Measurements from ENCODE around the gene SAP30.

DNA sequence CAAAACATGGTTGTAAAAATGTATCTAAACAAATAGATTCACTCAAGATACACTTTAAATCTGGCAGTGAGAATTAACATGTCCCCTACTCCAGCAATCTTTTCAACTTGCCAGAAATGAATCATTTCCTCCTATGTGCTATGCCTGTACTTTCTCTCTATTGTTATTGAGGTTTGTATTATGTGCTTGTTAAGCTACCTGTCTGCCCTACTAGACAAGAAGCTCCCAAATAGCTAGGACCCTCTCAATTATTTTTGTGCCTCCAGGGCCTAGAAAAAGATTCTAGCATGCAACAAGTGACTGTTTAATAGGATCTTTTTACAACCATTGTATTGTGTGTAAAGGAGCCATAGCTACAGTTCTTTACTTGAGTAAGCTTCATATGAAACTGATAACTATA, 3.5 kb upstream of the SAP30 start:
- TF ChIP-seq, protein P1, sequence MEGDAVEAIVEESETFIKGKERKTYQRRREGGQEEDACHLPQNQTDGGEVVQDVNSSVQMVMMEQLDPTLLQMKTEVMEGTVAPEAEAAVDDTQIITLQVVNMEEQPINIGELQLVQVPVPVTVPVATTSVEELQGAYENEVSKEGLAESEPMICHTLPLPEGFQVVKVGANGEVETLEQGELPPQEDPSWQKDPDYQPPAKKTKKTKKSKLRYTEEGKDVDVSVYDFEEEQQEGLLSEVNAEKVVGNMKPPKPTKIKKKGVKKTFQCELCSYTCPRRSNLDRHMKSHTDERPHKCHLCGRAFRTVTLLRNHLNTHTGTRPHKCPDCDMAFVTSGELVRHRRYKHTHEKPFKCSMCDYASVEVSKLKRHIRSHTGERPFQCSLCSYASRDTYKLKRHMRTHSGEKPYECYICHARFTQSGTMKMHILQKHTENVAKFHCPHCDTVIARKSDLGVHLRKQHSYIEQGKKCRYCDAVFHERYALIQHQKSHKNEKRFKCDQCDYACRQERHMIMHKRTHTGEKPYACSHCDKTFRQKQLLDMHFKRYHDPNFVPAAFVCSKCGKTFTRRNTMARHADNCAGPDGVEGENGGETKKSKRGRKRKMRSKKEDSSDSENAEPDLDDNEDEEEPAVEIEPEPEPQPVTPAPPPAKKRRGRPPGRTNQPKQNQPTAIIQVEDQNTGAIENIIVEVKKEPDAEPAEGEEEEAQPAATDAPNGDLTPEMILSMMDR (IDR thresholded peaks at IDR 0.05 in 2 of 3, conservative IDR thresholded peaks at IDR 0.05 in 1 of 3; ENCODE audit: borderline replicate concordance in 1 of 3, insufficient read depth in 1 of 3, low read depth in 2 of 3, low read length in 2 of 3) = no peak
- no peak for TF ChIP-seq EZH2 (IDR thresholded peaks at IDR 0.05)
- TF ChIP-seq POLR2A (IDR thresholded peaks at IDR 0.05; ENCODE audit: borderline replicate concordance, extremely low read depth, insufficient read depth, insufficient read length) = no peak
- TF ChIP-seq POLR2AphosphoS5 (IDR thresholded peaks at IDR 0.05; ENCODE audit: low read depth, low read length) = no peak
- TF ChIP-seq REST (IDR thresholded peaks at IDR 0.05; ENCODE audit: low read depth) = no peak

All from HCT116 (cell line).